Loucy (cell line): ENCODE results near the gene SNCA.

Experiments used
- H2AFZ ChIP-seq: fragments of 200-600 bp; sonication (generic); 2 replicates; pipeline ENCODE4 v1.6.0; 2016; ENCODE audit warnings: antibody characterized with exemption, mild to moderate bottlenecking, low read length, moderate library complexity
- H3F3A ChIP-seq: fragments of 200-600 bp; 2 replicates; pipeline ENCODE4 v1.6.0; 2016; ENCODE audit warnings: antibody characterized with exemption, low read depth, mild to moderate bottlenecking
- H3K27me3 ChIP-seq: fragments of 200-600 bp; sonication (generic); 2 replicates; pipeline ENCODE4 v1.6.1; 2014; ENCODE audit warnings: low read length, mild to moderate bottlenecking; ENCODE audit not compliant: insufficient read depth, poor library complexity, severe bottlenecking
- H3K36me3 ChIP-seq: fragments of 200-600 bp; sonication (generic); 2 replicates; pipeline ENCODE4 v1.6.1; 2016; ENCODE audit warnings: low read length; ENCODE audit not compliant: insufficient read depth
- H3K4me1 ChIP-seq: fragments of 200-600 bp; sonication (generic); 2 replicates; pipeline ENCODE4 v1.5.1; 2014; ENCODE audit warnings: low read length, mild to moderate bottlenecking; ENCODE audit not compliant: insufficient read depth, poor library complexity, severe bottlenecking
- H3K4me2 ChIP-seq: fragments of 200-600 bp; sonication (generic); 2 replicates; pipeline ENCODE4 v1.6.0; 2014; ENCODE audit warnings: antibody characterized with exemption, low read length, low read depth, mild to moderate bottlenecking; ENCODE audit not compliant: poor library complexity, severe bottlenecking
- H3K4me3 ChIP-seq: fragments of 200-600 bp; sonication (generic); 2 replicates; pipeline ENCODE4 v1.5.1; 2014; ENCODE audit warnings: low read length, mild to moderate bottlenecking, mixed read lengths; ENCODE audit not compliant: poor library complexity, severe bottlenecking
- H3K79me2 ChIP-seq: fragments of 200-600 bp; sonication (generic); 2 replicates; pipeline ENCODE4 v1.6.1; 2014; ENCODE audit warnings: low read length; ENCODE audit not compliant: insufficient read depth
- H3K9ac ChIP-seq: fragments of 200-600 bp; sonication (generic); 2 replicates; pipeline ENCODE4 v1.6.0; 2014; ENCODE audit warnings: mild to moderate bottlenecking, low read depth, low read length, moderate library complexity; ENCODE audit not compliant: poor library complexity, severe bottlenecking
- H3K9me2 ChIP-seq: fragments of 200-600 bp; sonication (generic); replicated peaks from 2 replicates; pipeline ENCODE4 v1.6.1; 2016; ENCODE audit warnings: low read depth, low read length, mixed read lengths
- H3K9me3 ChIP-seq: fragments of 200-600 bp; sonication (generic); 2 replicates; pipeline ENCODE4 v1.6.1; 2014; ENCODE audit warnings: mild to moderate bottlenecking, antibody characterized with exemption, low read length, low read depth; ENCODE audit not compliant: insufficient read depth
- H4K20me1 ChIP-seq: fragments of 200-600 bp; sonication (generic); 2 replicates; pipeline ENCODE4 v1.6.0; 2014; ENCODE audit warnings: antibody characterized with exemption, low read length, mild to moderate bottlenecking; ENCODE audit not compliant: insufficient read depth, poor library complexity, severe bottlenecking
- EZH2phosphoT487 ChIP-seq: fragments of 200-600 bp; IDR thresholded peaks from 2 replicates; pipeline ENCODE4 v1.6.1; 2018; ENCODE audit warnings: antibody characterized with exemption, mild to moderate bottlenecking, moderate library complexity, borderline replicate concordance
- TF ChIP-seq, protein P1 (sequence below): fragments of 200-600 bp; sonication (generic); conservative IDR thresholded peaks from 2 replicates; pipeline ENCODE4 v1.5.1; 2014; ENCODE audit warnings: mild to moderate bottlenecking, antibody characterized with exemption, low read length

The SNCA gene

GRCh38 chr4:89823416-89823815, 13.5 kb downstream of the SNCA start:
- Histone ChIP-seq H2AFZ (no peak overlapping the region), H3K9ac (no peak overlapping the region), H3K4me3 (no peak overlapping the region), H3K4me2 (no peak overlapping the region), H3K4me1 (peaks cover 13% of the 10 kb centered on the region), H4K20me1 (no peaks in the 10 kb centered on the region), H3K9me3 (no peaks in the 10 kb centered on the region), H3K79me2 (peaks cover 14% of the 10 kb centered on the region; the same call in 1 of the 2 replicates), H3K36me3 (peaks cover 29% of the 10 kb centered on the region; the same call in 1 of the 2 replicates), H3F3A (no peaks in the 10 kb centered on the region), H3K9me2 (no peaks in the 10 kb centered on the region), H3K27me3 (no peaks in the 10 kb centered on the region)
- TF ChIP-seq EZH2phosphoT487 = no peak
- TF ChIP-seq, protein P1, sequence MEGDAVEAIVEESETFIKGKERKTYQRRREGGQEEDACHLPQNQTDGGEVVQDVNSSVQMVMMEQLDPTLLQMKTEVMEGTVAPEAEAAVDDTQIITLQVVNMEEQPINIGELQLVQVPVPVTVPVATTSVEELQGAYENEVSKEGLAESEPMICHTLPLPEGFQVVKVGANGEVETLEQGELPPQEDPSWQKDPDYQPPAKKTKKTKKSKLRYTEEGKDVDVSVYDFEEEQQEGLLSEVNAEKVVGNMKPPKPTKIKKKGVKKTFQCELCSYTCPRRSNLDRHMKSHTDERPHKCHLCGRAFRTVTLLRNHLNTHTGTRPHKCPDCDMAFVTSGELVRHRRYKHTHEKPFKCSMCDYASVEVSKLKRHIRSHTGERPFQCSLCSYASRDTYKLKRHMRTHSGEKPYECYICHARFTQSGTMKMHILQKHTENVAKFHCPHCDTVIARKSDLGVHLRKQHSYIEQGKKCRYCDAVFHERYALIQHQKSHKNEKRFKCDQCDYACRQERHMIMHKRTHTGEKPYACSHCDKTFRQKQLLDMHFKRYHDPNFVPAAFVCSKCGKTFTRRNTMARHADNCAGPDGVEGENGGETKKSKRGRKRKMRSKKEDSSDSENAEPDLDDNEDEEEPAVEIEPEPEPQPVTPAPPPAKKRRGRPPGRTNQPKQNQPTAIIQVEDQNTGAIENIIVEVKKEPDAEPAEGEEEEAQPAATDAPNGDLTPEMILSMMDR = no peak

- no peak overlapping the region for H2AFZ ChIP-seq
- TF ChIP-seq EZH2phosphoT487 = no peak
- TF ChIP-seq, protein P1 = no peak
- no peaks in the 10 kb centered on the region for H3K9me3 ChIP-seq
- H3K79me2 ChIP-seq = peaks cover 11% of the 10 kb centered on the region; the same call in 1 of the 2 replicates
- no peaks in the 10 kb centered on the region for H3K9me2 ChIP-seq
- no peak overlapping the region for H3K4me2 ChIP-seq
- peaks cover 4% of the 10 kb centered on the region for H3K4me1 ChIP-seq
- no peaks in the 10 kb centered on the region for H3F3A ChIP-seq
- no peak overlapping the region for H3K4me3 ChIP-seq
- H3K36me3 ChIP-seq = peaks cover 33% of the 10 kb centered on the region; the same call in 1 of the 2 replicates
- H3K9ac ChIP-seq = no peak overlapping the region
- no peaks in the 10 kb centered on the region for H3K27me3 ChIP-seq
- H4K20me1 ChIP-seq = no peaks in the 10 kb centered on the region
Measured at GRCh38 chr4:89821612-89822011, 15.3 kb downstream of the SNCA start.

- no peaks in the 10 kb centered on the region for H3K27me3 ChIP-seq
- no peaks in the 10 kb centered on the region for H3K4me1 ChIP-seq
- H3K9me2 ChIP-seq = no peaks in the 10 kb centered on the region
- no peaks in the 10 kb centered on the region for H4K20me1 ChIP-seq
- H3K79me2 ChIP-seq = no peaks in the 10 kb centered on the region; the same call in 1 of the 2 replicates
- no peak overlapping the region for H2AFZ ChIP-seq
- TF ChIP-seq, protein P1 = no peak
- TF ChIP-seq EZH2phosphoT487 = no peak
- no peaks in the 10 kb centered on the region for H3K9me3 ChIP-seq
- no peak overlapping the region for H3K4me3 ChIP-seq
- H3K9ac ChIP-seq = no peak overlapping the region
- H3K4me2 ChIP-seq = no peak overlapping the region
- peaks cover 39% of the 10 kb centered on the region; the same call in 1 of the 2 replicates for H3K36me3 ChIP-seq
- H3F3A ChIP-seq = no peaks in the 10 kb centered on the region
Measured at GRCh38 chr4:89820010-89820409, 17.0 kb downstream of the SNCA start.
